GM23338 (cell line): ENCODE measurements around the gene LRRC52. TPM values are rescaled to one million over a fixed set of nuclear protein-coding genes. Genes with fewer than 3 reads are reported as not detected.

ENCODE experiments used
- ATAC-seq: fragments of 200-7000 bp; cut with Tn5 transposase; 3 replicates; pipeline ENCODE4 v1.9.1; 2020
- DNase-seq: peaks from one replicate; pipeline ENCODE4 v3.0.0-alpha.2; 2015; ENCODE audit warnings: low spot score
- H2AFZ ChIP-seq: fragments of 200-600 bp; sonication (generic); 2 replicates; pipeline ENCODE4 v1.8.0; 2016; ENCODE audit warnings: antibody characterized with exemption, mild to moderate bottlenecking, moderate library complexity
- H3F3A ChIP-seq: fragments of 200-600 bp; sonication (generic); replicated peaks from 2 replicates; pipeline ENCODE4 v1.8.0; 2017; ENCODE audit warnings: antibody characterized with exemption, mixed run types, low read depth
- H3K27ac ChIP-seq: fragments of 200-600 bp; sonication (generic); 2 replicates; pipeline ENCODE4 v1.6.1; 2016; ENCODE audit warnings: low read depth
- H3K27me3 ChIP-seq: fragments of 200-600 bp; sonication (generic); 2 replicates; pipeline ENCODE4 v1.8.0; 2016; ENCODE audit warnings: mild to moderate bottlenecking, mixed run types, moderate library complexity; ENCODE audit not compliant: insufficient read depth
- H3K36me3 ChIP-seq: fragments of 200-600 bp; sonication (generic); 2 replicates; pipeline ENCODE4 v1.8.0; 2016; ENCODE audit warnings: mild to moderate bottlenecking; ENCODE audit not compliant: insufficient read depth
- H3K4me1 ChIP-seq: fragments of 200-600 bp; sonication (generic); 2 replicates; pipeline ENCODE4 v1.8.0; 2016; ENCODE audit warnings: mild to moderate bottlenecking, moderate library complexity; ENCODE audit not compliant: insufficient read depth
- H3K4me2 ChIP-seq: fragments of 200-600 bp; sonication (generic); 2 replicates; pipeline ENCODE4 v1.7.1; 2017; ENCODE audit warnings: mixed run types
- H3K4me3 ChIP-seq: fragments of 200-600 bp; sonication (generic); 2 replicates; pipeline ENCODE4 v1.6.1; 2016; ENCODE audit warnings: mixed run types
- H3K79me2 ChIP-seq: fragments of 200-600 bp; sonication (generic); replicated peaks from 2 replicates; pipeline ENCODE4 v1.8.0; 2017; ENCODE audit warnings: mild to moderate bottlenecking; ENCODE audit not compliant: insufficient read depth
- H3K9me2 ChIP-seq: fragments of 200-600 bp; sonication (generic); 2 replicates; pipeline ENCODE4 v1.8.0; 2017; ENCODE audit not compliant: insufficient read depth
- H4K20me1 ChIP-seq: fragments of 200-600 bp; sonication (generic); replicated peaks from 2 replicates; pipeline ENCODE4 v1.8.0; 2017; ENCODE audit warnings: mild to moderate bottlenecking; ENCODE audit not compliant: insufficient read depth
- H3K27ac Mint-ChIP-seq: 2 replicates; pipeline ENCODE4 v1.8.0; 2020; ENCODE audit warnings: inconsistent platforms, mild to moderate bottlenecking, moderate library complexity, mixed read lengths
- H3K27me3 Mint-ChIP-seq: 3 replicates; pipeline ENCODE4 v1.8.0; 2022; ENCODE audit warnings: low read depth, mild to moderate bottlenecking, moderate library complexity, mixed read lengths, inconsistent platforms; ENCODE audit not compliant: insufficient read depth, poor library complexity
- H3K36me3 Mint-ChIP-seq: 3 replicates; pipeline ENCODE4 v1.8.0; 2021; ENCODE audit warnings: low read depth, mild to moderate bottlenecking, inconsistent platforms, moderate library complexity, mixed read lengths
- H3K4me1 Mint-ChIP-seq: 3 replicates; pipeline ENCODE4 v1.8.0; 2020; ENCODE audit warnings: mild to moderate bottlenecking, inconsistent platforms, mixed read lengths
- H3K4me3 Mint-ChIP-seq: 3 replicates; pipeline ENCODE4 v1.8.0; 2021; ENCODE audit warnings: moderate library complexity, mild to moderate bottlenecking, inconsistent platforms, mixed read lengths
- H3K9me3 Mint-ChIP-seq: 3 replicates; pipeline ENCODE4 v1.8.0; 2020; ENCODE audit warnings: moderate library complexity, mild to moderate bottlenecking, inconsistent platforms, mixed read lengths
- CREB1 ChIP-seq: fragments of 250-450 bp; sonication (Bioruptor Pico); IDR thresholded peaks from 2 replicates; pipeline ENCODE4 v1.5.0; 2020; ENCODE audit warnings: low read depth, mild to moderate bottlenecking, moderate library complexity
- EZH2 ChIP-seq: fragments of 200-600 bp; sonication (generic); IDR thresholded peaks from one replicate; pipeline ENCODE4 v1.8.0; 2017; ENCODE audit warnings: antibody characterized with exemption, mild to moderate bottlenecking, low read depth; ENCODE audit not compliant: unreplicated experiment
- EZH2phosphoT487 ChIP-seq: fragments of 200-600 bp; sonication (generic); IDR thresholded peaks from one replicate; pipeline ENCODE4 v1.8.1; 2018; ENCODE audit warnings: antibody characterized with exemption; ENCODE audit not compliant: unreplicated experiment
- NANOG ChIP-seq: IDR thresholded peaks from 2 replicates; pipeline ENCODE4 v1.6.1; 2016; ENCODE audit warnings: antibody characterized with exemption, borderline replicate concordance
- POLR2AphosphoS5 ChIP-seq: IDR thresholded peaks from 2 replicates; pipeline ENCODE4 v1.6.1; 2016; ENCODE audit warnings: antibody characterized with exemption, low read depth
- ZNF114 ChIP-seq: fragments of 250-450 bp; sonication (Bioruptor Pico); IDR thresholded peaks from 2 replicates; pipeline ENCODE4 v1.5.0; 2020; ENCODE audit warnings: mild to moderate bottlenecking, moderate library complexity
- ZNF331 ChIP-seq: fragments of 250-450 bp; sonication (Bioruptor Pico); IDR thresholded peaks from 2 replicates; pipeline ENCODE4 v1.5.0; 2020; ENCODE audit warnings: low read depth, mild to moderate bottlenecking, moderate library complexity
- polyA plus RNA-seq: library from polyadenylated mRNA; unstranded; fragments of >200 nt; fragmentation: Nextera tagmentation; extraction: Ambion mirVana; gene quantifications from 2 replicates; pipeline ENCODE4 v1.2.1, GENCODE V29; 2016
- total RNA-seq: library from RNA; depleted of rRNA; stranded (reverse); fragments of >200 nt; shearing (Covaris generic); gene quantifications from 2 replicates; pipeline ENCODE4 v1.2.3, GENCODE V29; 2014
- TF ChIP-seq, protein P1 (sequence below): fragments of 250-450 bp; sonication (Bioruptor Pico); IDR thresholded peaks from 2 replicates; pipeline ENCODE4 v1.5.0; 2020; ENCODE audit warnings: mild to moderate bottlenecking, moderate library complexity
- TF ChIP-seq, protein P2 (sequence below): IDR thresholded peaks from one replicate; pipeline ENCODE4 v1.6.1; 2018; ENCODE audit warnings: antibody characterized with exemption; ENCODE audit not compliant: unreplicated experiment

Gene LRRC52
- total and polyA plus RNA-seq, 2 experiments from 2014 or later, result not detected

DNA sequence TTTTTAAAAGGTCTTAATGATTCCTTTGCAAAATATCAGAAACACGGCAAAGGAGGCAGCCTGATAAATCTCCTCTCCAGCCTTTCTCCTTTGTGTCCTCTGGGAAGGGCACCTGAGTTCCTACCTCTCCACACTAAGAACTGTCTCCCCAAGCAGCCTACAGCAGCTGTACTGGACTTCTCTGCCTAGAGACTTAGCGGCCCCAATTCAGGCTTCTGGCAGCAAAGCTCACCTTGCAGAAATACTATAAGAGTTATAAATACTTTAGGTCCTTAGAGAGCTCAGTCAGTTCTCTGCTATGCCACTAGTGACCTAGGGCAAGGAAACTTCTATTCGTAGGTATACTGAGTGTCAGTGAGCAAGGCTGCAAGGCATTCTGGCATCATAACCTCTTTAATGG, 33.9 kb downstream of the LRRC52 start:
- Histone ChIP-seq H3K36me3 (no peaks in the 10 kb centered on the region), H4K20me1 (no peaks in the 10 kb centered on the region), H3K4me1 (no peaks in the 10 kb centered on the region), H3K4me3 (no peak overlapping the region), H3K79me2 (no peaks in the 10 kb centered on the region), H3F3A (no peaks in the 10 kb centered on the region), H3K9me2 (no peaks in the 10 kb centered on the region), H3K4me2 (no peak overlapping the region), H2AFZ (no peak overlapping the region; the same call in 1 of the 2 replicates), H3K27ac (no peak overlapping the region), H3K27me3 (no peaks in the 10 kb centered on the region)
- no peaks in the 10 kb centered on the region for H3K4me1 Mint-ChIP-seq
- DNase-seq (no peak), ATAC-seq (no peak)
- no peak overlapping the region for H3K4me3 Mint-ChIP-seq
- H3K27me3 Mint-ChIP-seq, result no peaks in the 10 kb centered on the region
- H3K9me3 Mint-ChIP-seq, result no peaks in the 10 kb centered on the region
- TF ChIP-seq CREB1, result no peak
- no peaks in the 10 kb centered on the region for H3K36me3 Mint-ChIP-seq
- H3K27ac Mint-ChIP-seq, result no peak overlapping the region

DNA sequence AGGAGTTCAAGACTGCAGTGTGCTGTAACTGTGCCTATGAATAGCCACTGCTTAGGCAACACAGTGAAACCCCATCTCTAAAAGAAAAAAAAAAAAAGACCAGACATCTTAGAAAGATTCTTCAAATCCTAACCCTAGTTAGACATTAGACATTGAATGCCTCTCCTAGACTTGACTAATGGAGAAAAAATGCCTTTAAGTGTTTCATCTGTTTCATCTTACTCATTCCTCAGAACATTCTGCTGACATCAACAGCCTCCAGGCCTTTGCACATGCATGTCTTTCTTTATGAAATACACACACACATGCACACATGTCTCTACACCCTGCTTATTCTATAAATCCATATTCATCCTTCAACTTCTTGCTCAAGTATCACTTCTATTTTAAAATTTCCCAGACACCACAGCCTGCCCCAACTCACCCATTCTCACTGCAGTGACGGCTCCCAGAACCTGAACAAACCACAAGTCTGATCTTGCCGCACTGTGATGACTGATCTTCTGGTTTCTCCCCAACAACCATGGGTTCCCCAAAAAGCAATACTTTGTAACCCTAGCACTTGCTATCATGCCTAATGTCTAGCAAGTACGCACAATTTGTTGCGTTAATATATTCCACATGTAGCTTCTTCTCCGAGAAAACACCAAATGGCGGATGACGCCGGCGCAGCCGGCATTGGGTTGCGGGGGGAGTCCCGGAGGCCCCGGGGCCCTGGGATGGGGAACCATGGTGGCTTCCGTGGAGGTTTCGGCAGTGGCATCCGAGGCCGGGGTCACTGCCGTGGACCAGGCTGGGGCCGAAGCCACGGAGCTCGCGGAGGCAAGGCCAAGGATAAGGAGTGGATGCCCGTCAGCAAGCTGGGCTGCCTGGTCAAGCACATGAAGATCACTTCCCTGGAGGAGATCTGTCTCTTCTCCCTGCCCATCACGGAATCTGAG, 37.4 kb downstream of the LRRC52 start:
- H3K4me1 Mint-ChIP-seq, result peaks cover 2% of the 10 kb centered on the region
- H3K36me3 Mint-ChIP-seq, result no peaks in the 10 kb centered on the region
- H3K4me2 ChIP-seq, result no peak overlapping the region
- no peak overlapping the region for H3K27ac ChIP-seq
- H3F3A ChIP-seq, result no peaks in the 10 kb centered on the region
- DNase-seq, result no peak
- no peaks in the 10 kb centered on the region for H3K79me2 ChIP-seq
- H3K4me1 ChIP-seq, result peaks cover 3% of the 10 kb centered on the region
- H3K9me3 Mint-ChIP-seq, result peaks cover 5% of the 10 kb centered on the region; the same call in 1 of the 3 replicates
- H3K36me3 ChIP-seq, result no peaks in the 10 kb centered on the region
- no peak overlapping the region for H3K4me3 ChIP-seq
- H3K27me3 ChIP-seq, result no peaks in the 10 kb centered on the region
- no peaks in the 10 kb centered on the region for H3K27me3 Mint-ChIP-seq
- H3K4me3 Mint-ChIP-seq, result no peak overlapping the region
- no peak overlapping the region for H2AFZ ChIP-seq
- H4K20me1 ChIP-seq, result no peaks in the 10 kb centered on the region
- no peak for ATAC-seq
- H3K9me2 ChIP-seq, result peaks cover 3% of the 10 kb centered on the region; the same call in 1 of the 2 replicates
- no peak overlapping the region for H3K27ac Mint-ChIP-seq
- TF ChIP-seq, protein P1, sequence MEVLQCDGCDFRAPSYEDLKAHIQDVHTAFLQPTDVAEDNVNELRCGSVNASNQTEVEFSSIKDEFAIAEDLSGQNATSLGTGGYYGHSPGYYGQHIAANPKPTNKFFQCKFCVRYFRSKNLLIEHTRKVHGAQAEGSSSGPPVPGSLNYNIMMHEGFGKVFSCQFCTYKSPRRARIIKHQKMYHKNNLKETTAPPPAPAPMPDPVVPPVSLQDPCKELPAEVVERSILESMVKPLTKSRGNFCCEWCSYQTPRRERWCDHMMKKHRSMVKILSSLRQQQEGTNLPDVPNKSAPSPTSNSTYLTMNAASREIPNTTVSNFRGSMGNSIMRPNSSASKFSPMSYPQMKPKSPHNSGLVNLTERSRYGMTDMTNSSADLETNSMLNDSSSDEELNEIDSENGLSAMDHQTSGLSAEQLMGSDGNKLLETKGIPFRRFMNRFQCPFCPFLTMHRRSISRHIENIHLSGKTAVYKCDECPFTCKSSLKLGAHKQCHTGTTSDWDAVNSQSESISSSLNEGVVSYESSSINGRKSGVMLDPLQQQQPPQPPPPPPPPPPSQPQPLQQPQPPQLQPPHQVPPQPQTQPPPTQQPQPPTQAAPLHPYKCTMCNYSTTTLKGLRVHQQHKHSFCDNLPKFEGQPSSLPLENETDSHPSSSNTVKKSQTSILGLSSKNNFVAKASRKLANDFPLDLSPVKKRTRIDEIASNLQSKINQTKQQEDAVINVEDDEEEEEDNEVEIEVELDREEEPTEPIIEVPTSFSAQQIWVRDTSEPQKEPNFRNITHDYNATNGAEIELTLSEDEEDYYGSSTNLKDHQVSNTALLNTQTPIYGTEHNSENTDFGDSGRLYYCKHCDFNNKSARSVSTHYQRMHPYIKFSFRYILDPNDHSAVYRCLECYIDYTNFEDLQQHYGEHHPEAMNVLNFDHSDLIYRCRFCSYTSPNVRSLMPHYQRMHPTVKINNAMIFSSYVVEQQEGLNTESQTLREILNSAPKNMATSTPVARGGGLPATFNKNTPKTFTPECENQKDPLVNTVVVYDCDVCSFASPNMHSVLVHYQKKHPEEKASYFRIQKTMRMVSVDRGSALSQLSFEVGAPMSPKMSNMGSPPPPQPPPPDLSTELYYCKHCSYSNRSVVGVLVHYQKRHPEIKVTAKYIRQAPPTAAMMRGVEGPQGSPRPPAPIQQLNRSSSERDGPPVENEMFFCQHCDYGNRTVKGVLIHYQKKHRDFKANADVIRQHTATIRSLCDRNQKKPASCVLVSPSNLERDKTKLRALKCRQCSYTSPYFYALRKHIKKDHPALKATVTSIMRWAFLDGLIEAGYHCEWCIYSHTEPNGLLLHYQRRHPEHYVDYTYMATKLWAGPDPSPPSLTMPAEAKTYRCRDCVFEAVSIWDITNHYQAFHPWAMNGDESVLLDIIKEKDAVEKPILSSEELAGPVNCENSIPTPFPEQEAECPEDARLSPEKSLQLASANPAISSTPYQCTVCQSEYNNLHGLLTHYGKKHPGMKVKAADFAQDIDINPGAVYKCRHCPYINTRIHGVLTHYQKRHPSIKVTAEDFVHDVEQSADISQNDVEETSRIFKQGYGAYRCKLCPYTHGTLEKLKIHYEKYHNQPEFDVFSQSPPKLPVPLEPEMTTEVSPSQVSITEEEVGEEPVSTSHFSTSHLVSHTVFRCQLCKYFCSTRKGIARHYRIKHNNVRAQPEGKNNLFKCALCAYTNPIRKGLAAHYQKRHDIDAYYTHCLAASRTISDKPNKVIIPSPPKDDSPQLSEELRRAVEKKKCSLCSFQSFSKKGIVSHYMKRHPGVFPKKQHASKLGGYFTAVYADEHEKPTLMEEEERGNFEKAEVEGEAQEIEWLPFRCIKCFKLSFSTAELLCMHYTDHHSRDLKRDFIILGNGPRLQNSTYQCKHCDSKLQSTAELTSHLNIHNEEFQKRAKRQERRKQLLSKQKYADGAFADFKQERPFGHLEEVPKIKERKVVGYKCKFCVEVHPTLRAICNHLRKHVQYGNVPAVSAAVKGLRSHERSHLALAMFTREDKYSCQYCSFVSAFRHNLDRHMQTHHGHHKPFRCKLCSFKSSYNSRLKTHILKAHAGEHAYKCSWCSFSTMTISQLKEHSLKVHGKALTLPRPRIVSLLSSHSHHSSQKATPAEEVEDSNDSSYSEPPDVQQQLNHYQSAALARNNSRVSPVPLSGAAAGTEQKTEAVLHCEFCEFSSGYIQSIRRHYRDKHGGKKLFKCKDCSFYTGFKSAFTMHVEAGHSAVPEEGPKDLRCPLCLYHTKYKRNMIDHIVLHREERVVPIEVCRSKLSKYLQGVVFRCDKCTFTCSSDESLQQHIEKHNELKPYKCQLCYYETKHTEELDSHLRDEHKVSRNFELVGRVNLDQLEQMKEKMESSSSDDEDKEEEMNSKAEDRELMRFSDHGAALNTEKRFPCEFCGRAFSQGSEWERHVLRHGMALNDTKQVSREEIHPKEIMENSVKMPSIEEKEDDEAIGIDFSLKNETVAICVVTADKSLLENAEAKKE (CRISPR knock-in tag), result no peak
- TF ChIP-seq, protein P2, sequence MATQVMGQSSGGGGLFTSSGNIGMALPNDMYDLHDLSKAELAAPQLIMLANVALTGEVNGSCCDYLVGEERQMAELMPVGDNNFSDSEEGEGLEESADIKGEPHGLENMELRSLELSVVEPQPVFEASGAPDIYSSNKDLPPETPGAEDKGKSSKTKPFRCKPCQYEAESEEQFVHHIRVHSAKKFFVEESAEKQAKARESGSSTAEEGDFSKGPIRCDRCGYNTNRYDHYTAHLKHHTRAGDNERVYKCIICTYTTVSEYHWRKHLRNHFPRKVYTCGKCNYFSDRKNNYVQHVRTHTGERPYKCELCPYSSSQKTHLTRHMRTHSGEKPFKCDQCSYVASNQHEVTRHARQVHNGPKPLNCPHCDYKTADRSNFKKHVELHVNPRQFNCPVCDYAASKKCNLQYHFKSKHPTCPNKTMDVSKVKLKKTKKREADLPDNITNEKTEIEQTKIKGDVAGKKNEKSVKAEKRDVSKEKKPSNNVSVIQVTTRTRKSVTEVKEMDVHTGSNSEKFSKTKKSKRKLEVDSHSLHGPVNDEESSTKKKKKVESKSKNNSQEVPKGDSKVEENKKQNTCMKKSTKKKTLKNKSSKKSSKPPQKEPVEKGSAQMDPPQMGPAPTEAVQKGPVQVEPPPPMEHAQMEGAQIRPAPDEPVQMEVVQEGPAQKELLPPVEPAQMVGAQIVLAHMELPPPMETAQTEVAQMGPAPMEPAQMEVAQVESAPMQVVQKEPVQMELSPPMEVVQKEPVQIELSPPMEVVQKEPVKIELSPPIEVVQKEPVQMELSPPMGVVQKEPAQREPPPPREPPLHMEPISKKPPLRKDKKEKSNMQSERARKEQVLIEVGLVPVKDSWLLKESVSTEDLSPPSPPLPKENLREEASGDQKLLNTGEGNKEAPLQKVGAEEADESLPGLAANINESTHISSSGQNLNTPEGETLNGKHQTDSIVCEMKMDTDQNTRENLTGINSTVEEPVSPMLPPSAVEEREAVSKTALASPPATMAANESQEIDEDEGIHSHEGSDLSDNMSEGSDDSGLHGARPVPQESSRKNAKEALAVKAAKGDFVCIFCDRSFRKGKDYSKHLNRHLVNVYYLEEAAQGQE, result no peak
- TF ChIP-seq ZNF114 (CRISPR knock-in tag) (no peak), EZH2 (no peak), EZH2phosphoT487 (no peak), CREB1 (no peak), NANOG (no peak), POLR2AphosphoS5 (no peak), ZNF331 (CRISPR knock-in tag) (no peak)
